ENCODE measurements around the gene NCEH1. TPM values are rescaled to one million over a fixed set of nuclear protein-coding genes. Genes with fewer than 3 reads are reported as not detected.

The NCEH1 gene
- polyA plus RNA-seq, 6 donors from 2014 or later = 2.2 to 10.1 (median 5.0) TPM

GRCh38 chr3:172701751-172702150 lies 9.1 kb downstream of the NCEH1 start:
- H3K27ac Mint-ChIP-seq = peak overlapping the region in 1 of 6 donors; percentile 29
- no peak for ATAC-seq (ENCODE audit: low read depth in 2 of 2)
- H3K27me3 Mint-ChIP-seq = no peaks in the 10 kb centered on the region
- peaks cover 16 to 33% (median 26%) of the 10 kb centered on the region in 3 donors for H3K4me1 Mint-ChIP-seq
- no peak for DNase-seq
- no peak overlapping the region for H3K4me3 Mint-ChIP-seq
- H3K9me3 Mint-ChIP-seq = no peaks in the 10 kb centered on the region
- H3K36me3 Mint-ChIP-seq = peaks cover 0 to 7% of the 10 kb centered on the region in 2 donors

- peaks cover 0 to 7% of the 10 kb centered on the region in 2 donors for H3K36me3 Mint-ChIP-seq
- H3K4me1 Mint-ChIP-seq = peaks cover 16 to 33% (median 26%) of the 10 kb centered on the region in 3 donors
- H3K27me3 Mint-ChIP-seq = no peaks in the 10 kb centered on the region
- H3K27ac Mint-ChIP-seq = peak overlapping the region in 2 of 6 donors; percentile 10 to 36
- H3K9me3 Mint-ChIP-seq = no peaks in the 10 kb centered on the region
- ATAC-seq (ENCODE audit: low read depth in 2 of 2) = no peak
- DNase-seq = no peak
- H3K4me3 Mint-ChIP-seq = no peak overlapping the region
These were observed 9.9 kb downstream of the NCEH1 start for GRCh38 chr3:172700936-172701455.

- Mint-ChIP-seq H3K4me3 (no peak overlapping the region), H3K27ac (no peak overlapping the region), H3K27me3 (no peaks in the 10 kb centered on the region), H3K36me3 (peaks cover 0 to 7% of the 10 kb centered on the region in 2 donors), H3K4me1 (peaks cover 16 to 33% (median 26%) of the 10 kb centered on the region in 3 donors), H3K9me3 (no peaks in the 10 kb centered on the region)
- ATAC-seq (ENCODE audit: low read depth in 2 of 2) (no peak), DNase-seq (no peak)
These were observed 10.6 kb downstream of the NCEH1 start for GRCh38 chr3:172700256-172700655.

- Mint-ChIP-seq H3K27me3 (no peaks in the 10 kb centered on the region), H3K4me1 (peaks cover 16 to 30% (median 24%) of the 10 kb centered on the region in 3 donors), H3K36me3 (peaks cover 0 to 7% of the 10 kb centered on the region in 2 donors), H3K9me3 (no peaks in the 10 kb centered on the region), H3K27ac (peak overlapping the region in 2 of 6 donors; percentile 1 to 83), H3K4me3 (peak overlapping the region in 1 of 8 donors; percentile 37)
- DNase-seq = no peak
- ATAC-seq (ENCODE audit: low read depth in 2 of 2) = no peak
These were observed 11.8 kb downstream of the NCEH1 start for GRCh38 chr3:172699031-172699430.

- Mint-ChIP-seq H3K4me3 (no peak overlapping the region), H3K36me3 (peaks cover 0 to 7% of the 10 kb centered on the region in 2 donors), H3K27me3 (no peaks in the 10 kb centered on the region), H3K27ac (peak overlapping the region in 1 of 6 donors; percentile 1), H3K4me1 (peaks cover 19 to 27% (median 23%) of the 10 kb centered on the region in 3 donors), H3K9me3 (no peaks in the 10 kb centered on the region)
- no peak for ATAC-seq (ENCODE audit: low read depth in 2 of 2)
- no peak for DNase-seq
These were observed 12.2 kb downstream of the NCEH1 start for GRCh38 chr3:172698631-172699030.

GRCh38 chr3:172697558-172697957 lies 13.3 kb downstream of the NCEH1 start:
- Mint-ChIP-seq H3K27ac (no peak overlapping the region), H3K4me3 (no peak overlapping the region), H3K27me3 (no peaks in the 10 kb centered on the region), H3K4me1 (peaks cover 27 to 36% (median 29%) of the 10 kb centered on the region in 3 donors), H3K9me3 (no peaks in the 10 kb centered on the region), H3K36me3 (peaks cover 0 to 7% of the 10 kb centered on the region in 2 donors)
- DNase-seq (no peak), ATAC-seq (ENCODE audit: low read depth in 2 of 2) (no peak)

- Mint-ChIP-seq H3K36me3 (no peaks in the 10 kb centered on the region), H3K27ac (no peak overlapping the region), H3K4me3 (no peak overlapping the region), H3K27me3 (no peaks in the 10 kb centered on the region), H3K9me3 (no peaks in the 10 kb centered on the region), H3K4me1 (peaks cover 27 to 34% (median 28%) of the 10 kb centered on the region in 3 donors)
- DNase-seq (no peak), ATAC-seq (ENCODE audit: low read depth in 2 of 2) (no peak)
These were observed 14.5 kb downstream of the NCEH1 start for GRCh38 chr3:172696357-172696756.

GRCh38 chr3:172694573-172695246 lies 16.2 kb downstream of the NCEH1 start:
- Mint-ChIP-seq H3K36me3 (no peaks in the 10 kb centered on the region), H3K4me1 (peaks cover 28 to 39% (median 28%) of the 10 kb centered on the region in 3 donors), H3K9me3 (no peaks in the 10 kb centered on the region), H3K4me3 (no peak overlapping the region), H3K27ac (peak overlapping the region in 1 of 6 donors; percentile 65), H3K27me3 (no peaks in the 10 kb centered on the region)
- DNase-seq = no peak
- no peak for ATAC-seq (ENCODE audit: low read depth in 2 of 2)

- Mint-ChIP-seq H3K36me3 (no peaks in the 10 kb centered on the region), H3K4me1 (peaks cover 19 to 26% (median 23%) of the 10 kb centered on the region in 3 donors), H3K27me3 (no peaks in the 10 kb centered on the region), H3K9me3 (no peaks in the 10 kb centered on the region), H3K4me3 (peak overlapping the region in 3 of 8 donors; percentile 10 to 41 (median 40)), H3K27ac (peak overlapping the region; percentile 9 to 98 (median 70))
- peak; percentile 54 to 64 for ATAC-seq (ENCODE audit: low read depth in 2 of 2)
- DNase-seq = no peak
These were observed 18.0 kb downstream of the NCEH1 start for GRCh38 chr3:172692751-172693338.

- H3K4me1 Mint-ChIP-seq = peaks cover 23 to 26% (median 25%) of the 10 kb centered on the region in 3 donors
- DNase-seq (no peak), ATAC-seq (ENCODE audit: low read depth in 2 of 2) (no peak)
- H3K36me3 Mint-ChIP-seq = no peaks in the 10 kb centered on the region
- H3K4me3 Mint-ChIP-seq = no peak overlapping the region
- H3K27ac Mint-ChIP-seq = peak overlapping the region in 1 of 6 donors; percentile 61
- no peaks in the 10 kb centered on the region for H3K27me3 Mint-ChIP-seq
- no peaks in the 10 kb centered on the region for H3K9me3 Mint-ChIP-seq
These were observed 19.9 kb downstream of the NCEH1 start for GRCh38 chr3:172690936-172691335.

- no peak for DNase-seq
These were observed 22.3 kb downstream of the NCEH1 start for GRCh38 chr3:172688588-172688987.

GRCh38 chr3:172687501-172687900 lies 23.4 kb downstream of the NCEH1 start:
- peaks cover 9 to 24% (median 11%) of the 10 kb centered on the region in 3 donors for H3K4me1 Mint-ChIP-seq
- H3K9me3 Mint-ChIP-seq = no peaks in the 10 kb centered on the region
- ATAC-seq (ENCODE audit: low read depth in 2 of 2) = no peak
- no peak for DNase-seq
- no peaks in the 10 kb centered on the region for H3K27me3 Mint-ChIP-seq
- no peaks in the 10 kb centered on the region for H3K36me3 Mint-ChIP-seq
- H3K27ac Mint-ChIP-seq = no peak overlapping the region
- peak overlapping the region in 1 of 8 donors; percentile 7 for H3K4me3 Mint-ChIP-seq

More at GRCh38 chr3:172688588-172688987, 22.3 kb downstream of the NCEH1 start:
- H3K36me3 Mint-ChIP-seq = no peaks in the 10 kb centered on the region
- H3K4me1 Mint-ChIP-seq = peaks cover 19 to 31% (median 20%) of the 10 kb centered on the region in 3 donors
- H3K9me3 Mint-ChIP-seq = no peaks in the 10 kb centered on the region
- no peak overlapping the region for H3K4me3 Mint-ChIP-seq
- H3K27me3 Mint-ChIP-seq = no peaks in the 10 kb centered on the region
- ATAC-seq (ENCODE audit: low read depth in 2 of 2) = no peak
- H3K27ac Mint-ChIP-seq = peak overlapping the region in 2 of 6 donors; percentile 34 to 76

- ATAC-seq (ENCODE audit: low read depth in 2 of 2) (no peak), DNase-seq (no peak)
- H3K27me3 Mint-ChIP-seq = no peaks in the 10 kb centered on the region
- H3K36me3 Mint-ChIP-seq = no peaks in the 10 kb centered on the region
- H3K27ac Mint-ChIP-seq = peak overlapping the region in 1 of 6 donors; percentile 52
- H3K4me1 Mint-ChIP-seq = peaks cover 0 to 16% (median 3%) of the 10 kb centered on the region in 3 donors
- H3K9me3 Mint-ChIP-seq = no peaks in the 10 kb centered on the region
- H3K4me3 Mint-ChIP-seq = no peak overlapping the region
These were observed 25.3 kb downstream of the NCEH1 start for GRCh38 chr3:172685331-172686214.

All from naive B cell (primary cell).